AG09309 (cell line): Measurements from ENCODE around the gene HPRT1.

Experiments
- DNase-seq: peaks from one replicate; pipeline ENCODE4 v3.0.0-alpha.2; 2010; ENCODE audit warnings: low read depth
- H3K4me3 ChIP-seq: 2 replicates; pipeline ENCODE4 v1.5.1; 2011; ENCODE audit warnings: mild to moderate bottlenecking, low read depth, low read length, moderate library complexity; ENCODE audit not compliant: control insufficient read depth
- TF ChIP-seq, protein P1 (sequence below): IDR thresholded peaks from 2 replicates; pipeline ENCODE4 v1.5.1; 2011; ENCODE audit warnings: mild to moderate bottlenecking, low read depth, low read length, inconsistent platforms; ENCODE audit not compliant: insufficient read depth, control insufficient read depth; ENCODE audit errors: missing control alignments

Gene HPRT1

DNA sequence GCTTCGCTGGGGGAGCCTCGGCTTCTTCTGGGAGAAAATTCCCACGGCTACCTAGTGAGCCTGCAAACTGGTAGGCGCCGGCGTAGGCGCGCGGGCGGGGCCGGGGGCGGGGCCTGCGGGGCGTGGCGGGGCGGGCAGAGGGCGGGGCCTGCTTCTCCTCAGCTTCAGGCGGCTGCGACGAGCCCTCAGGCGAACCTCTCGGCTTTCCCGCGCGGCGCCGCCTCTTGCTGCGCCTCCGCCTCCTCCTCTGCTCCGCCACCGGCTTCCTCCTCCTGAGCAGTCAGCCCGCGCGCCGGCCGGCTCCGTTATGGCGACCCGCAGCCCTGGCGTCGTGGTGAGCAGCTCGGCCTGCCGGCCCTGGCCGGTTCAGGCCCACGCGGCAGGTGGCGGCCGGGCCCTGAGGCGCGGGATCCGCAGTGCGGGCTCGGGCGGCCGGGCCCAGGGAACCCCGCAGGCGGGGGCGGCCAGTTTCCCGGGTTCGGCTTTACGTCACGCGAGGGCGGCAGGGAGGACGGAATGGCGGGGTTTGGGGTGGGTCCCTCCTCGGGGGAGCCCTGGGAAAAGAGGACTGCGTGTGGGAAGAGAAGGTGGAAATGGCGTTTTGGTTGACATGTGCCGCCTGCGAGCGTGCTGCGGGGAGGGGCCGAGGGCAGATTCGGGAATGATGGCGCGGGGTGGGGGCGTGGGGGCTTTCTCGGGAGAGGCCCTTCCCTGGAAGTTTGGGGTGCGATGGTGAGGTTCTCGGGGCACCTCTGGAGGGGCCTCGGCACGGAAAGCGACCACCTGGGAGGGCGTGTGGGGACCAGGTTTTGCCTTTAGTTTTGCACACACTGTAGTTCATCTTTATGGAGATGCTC lies at the start of gene HPRT1:
Gene HPRT1, plus strand, starts transcription at position 161 of the 857 bp plus-strand sequence. Its CDS starts 147 bp downstream, at position 308.
- peak within 1 kb of the TSS; percentile 70 for H3K4me3 ChIP-seq
- TF ChIP-seq, protein P1, sequence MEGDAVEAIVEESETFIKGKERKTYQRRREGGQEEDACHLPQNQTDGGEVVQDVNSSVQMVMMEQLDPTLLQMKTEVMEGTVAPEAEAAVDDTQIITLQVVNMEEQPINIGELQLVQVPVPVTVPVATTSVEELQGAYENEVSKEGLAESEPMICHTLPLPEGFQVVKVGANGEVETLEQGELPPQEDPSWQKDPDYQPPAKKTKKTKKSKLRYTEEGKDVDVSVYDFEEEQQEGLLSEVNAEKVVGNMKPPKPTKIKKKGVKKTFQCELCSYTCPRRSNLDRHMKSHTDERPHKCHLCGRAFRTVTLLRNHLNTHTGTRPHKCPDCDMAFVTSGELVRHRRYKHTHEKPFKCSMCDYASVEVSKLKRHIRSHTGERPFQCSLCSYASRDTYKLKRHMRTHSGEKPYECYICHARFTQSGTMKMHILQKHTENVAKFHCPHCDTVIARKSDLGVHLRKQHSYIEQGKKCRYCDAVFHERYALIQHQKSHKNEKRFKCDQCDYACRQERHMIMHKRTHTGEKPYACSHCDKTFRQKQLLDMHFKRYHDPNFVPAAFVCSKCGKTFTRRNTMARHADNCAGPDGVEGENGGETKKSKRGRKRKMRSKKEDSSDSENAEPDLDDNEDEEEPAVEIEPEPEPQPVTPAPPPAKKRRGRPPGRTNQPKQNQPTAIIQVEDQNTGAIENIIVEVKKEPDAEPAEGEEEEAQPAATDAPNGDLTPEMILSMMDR: no peak
- DNase-seq: no peak

GRCh38 chrX:134416087-134416486 lies 43.9 kb upstream of the HPRT1 start:
- TF ChIP-seq, protein P1: no peak

GRCh38 chrX:134418317-134419113 lies 41.5 kb upstream of the HPRT1 start:
- no peak for DNase-seq
- H3K4me3 ChIP-seq: no peak overlapping the region
- TF ChIP-seq, protein P1: no peak

More at GRCh38 chrX:134416087-134416486, 43.9 kb upstream of the HPRT1 start:
- no peak overlapping the region for H3K4me3 ChIP-seq
- DNase-seq: no peak

GRCh38 chrX:134419784-134420183 lies 40.2 kb upstream of the HPRT1 start:
- no peak for DNase-seq
- TF ChIP-seq, protein P1: no peak
- no peak overlapping the region for H3K4me3 ChIP-seq

DNA sequence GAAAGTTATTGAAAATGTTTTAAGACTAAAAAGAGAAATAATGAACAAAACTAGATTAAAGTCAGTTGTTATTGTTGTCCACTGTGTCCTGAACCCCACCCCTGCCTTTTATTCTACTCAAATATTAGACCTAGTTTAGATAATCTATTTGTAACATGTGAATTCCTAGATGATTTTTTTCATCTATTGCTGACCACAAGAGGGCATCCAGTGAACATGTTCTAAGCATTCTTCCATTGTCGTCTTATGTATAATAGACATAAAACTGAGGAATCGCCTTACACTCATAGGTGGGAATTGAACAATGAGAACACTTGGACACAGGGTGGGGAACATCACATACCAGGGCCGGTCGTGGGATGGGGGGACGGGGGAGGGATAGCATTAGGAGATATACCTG lies 36.4 kb upstream of the HPRT1 start:
- peak; percentile 3 for DNase-seq
- TF ChIP-seq, protein P1: peak; percentile 44
- H3K4me3 ChIP-seq: no peak overlapping the region

GRCh38 chrX:134426281-134426680 lies 33.7 kb upstream of the HPRT1 start:
- no peak for DNase-seq
- H3K4me3 ChIP-seq: no peak overlapping the region
- TF ChIP-seq, protein P1: no peak
